Thyroid gland (tissue), 4 donors: ENCODE results near the gene PCLAF.

Experiments
- POLR2A ChIP-seq, 2 donors: fragments of 450-650 bp; IDR thresholded peaks; one replicate each; pipeline ENCODE4 v1.6.1; 2017; ENCODE audit warnings: antibody characterized with exemption in 2 of 2, mild to moderate bottlenecking in 2 of 2, moderate library complexity in 1 of 2
- TF ChIP-seq, protein P1 (sequence below), 6 experiments: fragments of 200-600 bp in 3 of 6; fragments of 450-650 bp in 3 of 6; sonication (generic) in 3 of 6; IDR thresholded peaks; one replicate each; pipeline ENCODE4 v1.5.1; 2016 to 2019; ENCODE audit warnings: antibody characterized with exemption in 6 of 6, mild to moderate bottlenecking in 2 of 6, inconsistent platforms in 1 of 6, moderate library complexity in 1 of 6

DNA sequence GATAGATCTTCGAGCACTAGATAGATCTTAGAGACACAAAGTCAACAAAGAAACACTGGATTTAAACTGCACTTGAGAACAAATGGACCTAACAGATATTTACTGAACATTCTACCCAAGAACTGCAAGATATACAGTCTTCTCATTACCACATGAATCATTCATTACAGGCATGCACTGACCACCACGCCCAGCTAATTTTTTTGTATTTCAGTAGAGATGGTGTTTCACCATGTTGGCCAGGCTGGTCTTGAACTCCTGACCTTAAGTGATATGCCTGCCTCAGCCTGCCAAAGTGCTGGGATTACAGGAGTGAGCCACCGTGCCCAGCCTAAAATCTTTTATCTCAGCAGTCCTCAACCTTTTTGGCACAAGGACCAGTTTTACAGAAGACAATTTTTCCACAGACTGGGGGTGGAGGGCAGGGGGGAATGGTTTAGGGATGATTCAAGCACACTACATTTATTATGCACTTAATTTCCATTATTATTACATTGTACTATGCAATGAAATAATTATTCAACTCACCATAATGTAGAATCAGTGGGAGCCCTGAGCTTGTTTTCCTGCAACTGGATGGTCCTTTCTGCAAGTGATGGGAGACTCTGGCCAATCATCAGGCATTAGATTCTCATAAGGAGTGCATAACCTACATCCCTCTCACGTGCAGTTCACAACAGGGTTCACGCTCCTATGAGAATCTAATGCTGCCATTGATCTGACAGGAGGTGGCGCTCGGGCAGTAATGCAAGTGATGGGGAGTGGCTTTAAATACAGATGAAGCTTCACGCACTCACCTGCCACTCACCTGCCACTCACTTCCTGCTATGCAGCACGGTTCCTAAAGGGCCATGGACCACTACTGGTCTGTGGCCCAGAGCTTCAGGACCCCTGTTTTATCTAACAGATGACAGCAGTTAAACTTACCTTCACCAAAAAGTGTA is 47.0 kb downstream of the PCLAF start:
- TF ChIP-seq, protein P1, sequence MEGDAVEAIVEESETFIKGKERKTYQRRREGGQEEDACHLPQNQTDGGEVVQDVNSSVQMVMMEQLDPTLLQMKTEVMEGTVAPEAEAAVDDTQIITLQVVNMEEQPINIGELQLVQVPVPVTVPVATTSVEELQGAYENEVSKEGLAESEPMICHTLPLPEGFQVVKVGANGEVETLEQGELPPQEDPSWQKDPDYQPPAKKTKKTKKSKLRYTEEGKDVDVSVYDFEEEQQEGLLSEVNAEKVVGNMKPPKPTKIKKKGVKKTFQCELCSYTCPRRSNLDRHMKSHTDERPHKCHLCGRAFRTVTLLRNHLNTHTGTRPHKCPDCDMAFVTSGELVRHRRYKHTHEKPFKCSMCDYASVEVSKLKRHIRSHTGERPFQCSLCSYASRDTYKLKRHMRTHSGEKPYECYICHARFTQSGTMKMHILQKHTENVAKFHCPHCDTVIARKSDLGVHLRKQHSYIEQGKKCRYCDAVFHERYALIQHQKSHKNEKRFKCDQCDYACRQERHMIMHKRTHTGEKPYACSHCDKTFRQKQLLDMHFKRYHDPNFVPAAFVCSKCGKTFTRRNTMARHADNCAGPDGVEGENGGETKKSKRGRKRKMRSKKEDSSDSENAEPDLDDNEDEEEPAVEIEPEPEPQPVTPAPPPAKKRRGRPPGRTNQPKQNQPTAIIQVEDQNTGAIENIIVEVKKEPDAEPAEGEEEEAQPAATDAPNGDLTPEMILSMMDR (IDR thresholded peaks at IDR 0.05), result no peak
- no peak for TF ChIP-seq POLR2A (IDR thresholded peaks at IDR 0.05)
